Kidney capillary endothelial cell (primary cell): ENCODE results near the gene SLC9B1.
"Not testable (repeated sequence)": the region's sequence is repeated elsewhere in the genome, so short reads cannot be mapped to it uniquely, and the experiment has no call there.

Experiments
- DNase-seq: peaks from one replicate; pipeline ENCODE4 v3.0.0-alpha.2; 2018; ENCODE audit warnings: low spot score

The SLC9B1 gene

DNA sequence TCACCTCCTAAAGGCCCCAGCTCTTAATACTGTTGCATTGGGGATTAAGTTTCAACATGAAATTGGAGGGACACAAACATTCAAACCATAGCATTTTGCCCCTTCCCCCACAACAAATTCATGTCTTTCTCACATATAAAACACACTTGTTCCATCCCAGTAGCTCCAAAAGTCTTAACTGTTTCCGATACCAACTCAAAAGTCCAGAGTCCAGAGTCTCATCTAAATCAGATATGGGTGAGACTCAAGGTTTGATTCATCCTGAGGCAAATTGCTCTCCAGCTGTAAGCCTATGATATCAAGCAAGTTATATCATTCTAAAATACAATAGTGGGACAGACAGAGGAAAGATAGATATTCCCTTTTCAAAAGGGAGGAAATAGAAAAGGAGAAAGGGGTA is 8.7 kb downstream of the SLC9B1 start:
- DNase-seq = no peak

DNA sequence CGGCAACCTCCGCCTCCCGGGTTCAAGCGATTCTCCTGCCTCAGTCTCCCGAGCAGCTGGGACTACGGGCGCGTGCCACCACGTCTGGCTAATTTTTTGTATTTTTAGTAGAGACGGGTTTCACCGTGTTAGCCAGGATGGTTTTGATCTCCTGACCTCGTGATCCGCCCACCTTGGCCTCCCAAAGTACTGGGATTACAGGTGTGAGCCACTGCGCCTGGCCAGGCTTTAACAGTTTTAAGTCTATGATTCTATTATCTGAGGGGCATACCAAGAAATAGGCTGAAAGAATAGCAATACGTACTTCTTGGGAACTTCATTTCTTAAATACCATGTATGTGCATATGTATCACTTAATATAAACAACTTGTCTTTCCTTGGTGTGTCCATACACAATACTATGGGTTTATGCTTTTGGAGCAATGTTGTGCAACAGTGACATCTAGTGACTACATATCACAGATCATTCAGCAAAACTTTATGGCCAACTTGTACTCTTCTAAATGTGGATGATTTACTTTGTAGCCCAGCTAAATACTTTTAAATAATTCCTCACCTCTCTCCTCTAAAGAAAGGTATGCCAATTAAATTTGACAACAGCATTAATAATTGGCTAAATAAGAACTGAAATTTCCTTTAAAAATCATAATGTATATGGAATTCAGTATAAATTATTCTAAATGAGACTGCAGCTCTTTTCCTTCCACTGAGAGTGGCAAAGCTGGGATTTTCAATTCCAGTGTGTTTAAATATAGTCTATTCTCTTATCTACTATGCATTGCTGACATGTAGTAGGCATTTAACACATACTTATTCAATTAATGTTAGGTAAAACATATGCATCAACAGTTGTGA is 10.4 kb downstream of the SLC9B1 start:
- DNase-seq = peak; percentile 75

DNA sequence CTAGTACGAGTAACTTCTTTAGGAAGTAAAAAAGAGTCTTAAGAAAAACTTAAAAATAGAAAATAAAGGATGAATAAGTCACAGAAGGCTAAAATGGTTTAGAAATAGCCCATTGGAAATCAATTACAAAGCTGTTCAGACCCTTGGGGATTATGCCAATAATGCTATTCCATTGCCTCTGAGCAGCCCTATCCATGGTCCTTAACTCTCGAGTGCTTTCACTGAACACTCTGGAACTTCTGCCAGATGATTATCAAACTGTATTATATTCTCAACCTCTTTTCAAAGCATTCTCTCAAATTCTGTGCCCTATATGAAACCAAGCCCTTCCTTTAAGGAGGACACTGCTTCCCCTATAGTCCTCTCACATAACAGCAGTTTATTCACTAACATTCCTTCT is 17.0 kb downstream of the SLC9B1 start:
- DNase-seq = peak; percentile 6

DNA sequence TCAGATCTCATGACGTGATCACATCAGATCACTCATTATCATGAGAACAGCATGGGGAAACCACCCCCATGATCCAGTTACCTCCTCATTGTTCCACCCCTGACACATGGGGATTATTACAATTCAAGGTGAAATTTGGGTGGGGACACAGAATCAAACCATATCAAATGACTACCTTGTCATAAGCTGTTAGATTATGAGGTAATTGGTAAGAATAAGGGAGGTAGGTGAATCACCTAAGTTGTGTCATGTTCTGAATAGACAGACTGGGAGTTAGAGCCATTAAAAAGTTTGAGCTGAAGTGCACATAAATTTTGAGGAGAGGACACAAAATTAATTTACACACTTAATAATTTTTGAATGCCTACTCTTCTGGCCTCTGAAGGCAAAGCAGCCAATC is 24.7 kb downstream of the SLC9B1 start:
- no peak for DNase-seq

GRCh38 chr4:102993985-102994384 is 25.5 kb downstream of the SLC9B1 start:
- not testable (repeated sequence) for DNase-seq

- DNase-seq = no peak
These were observed 31.0 kb downstream of the SLC9B1 start for GRCh38 chr4:102988429-102989020.

- DNase-seq = no peak
These were observed 38.5 kb downstream of the SLC9B1 start for GRCh38 chr4:102981005-102981404.

- not testable (repeated sequence) for DNase-seq
These were observed 57.7 kb downstream of the SLC9B1 start for GRCh38 chr4:102961813-102962212.

DNA sequence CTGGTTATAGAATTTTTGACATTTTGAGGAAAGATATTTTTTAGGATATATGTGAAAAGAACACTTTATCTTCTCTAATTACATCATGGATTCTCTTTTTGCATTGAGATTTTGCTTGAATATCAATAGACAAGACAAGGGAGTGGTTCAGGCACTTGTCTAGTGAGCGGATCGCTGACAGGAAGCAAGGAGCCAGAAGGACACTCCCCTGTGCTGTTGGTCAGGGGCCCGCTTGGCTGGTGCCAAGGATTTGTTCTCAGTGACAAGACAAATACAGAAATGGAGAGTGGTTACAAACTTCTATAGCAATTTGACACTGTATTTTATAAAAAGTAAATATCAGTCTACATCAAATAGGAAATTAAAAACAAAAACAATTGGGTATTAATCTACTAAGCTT is 60.0 kb downstream of the SLC9B1 start:
- DNase-seq = no peak

- DNase-seq = no peak
These were observed 74.4 kb downstream of the SLC9B1 start for GRCh38 chr4:102945066-102945465.

DNA sequence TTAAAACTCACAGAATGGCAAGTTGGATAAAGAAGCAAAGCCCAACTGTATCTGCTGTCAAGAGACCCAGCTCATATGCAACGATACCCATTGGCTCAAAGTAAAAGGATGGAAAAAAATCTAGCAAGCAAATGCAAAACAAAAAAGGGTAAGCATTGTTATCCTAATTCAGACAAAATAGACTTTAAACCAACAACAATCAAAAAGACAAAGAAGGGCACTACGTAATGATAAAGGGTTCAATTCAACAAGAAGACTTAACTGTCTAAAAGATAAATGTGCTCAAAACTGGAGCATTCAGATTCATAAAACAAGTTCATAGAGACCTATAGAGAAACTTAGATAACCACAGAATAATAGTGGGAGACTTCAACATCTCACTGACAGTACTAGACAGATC is 81.4 kb downstream of the SLC9B1 start:
- not testable (repeated sequence) for DNase-seq

DNA sequence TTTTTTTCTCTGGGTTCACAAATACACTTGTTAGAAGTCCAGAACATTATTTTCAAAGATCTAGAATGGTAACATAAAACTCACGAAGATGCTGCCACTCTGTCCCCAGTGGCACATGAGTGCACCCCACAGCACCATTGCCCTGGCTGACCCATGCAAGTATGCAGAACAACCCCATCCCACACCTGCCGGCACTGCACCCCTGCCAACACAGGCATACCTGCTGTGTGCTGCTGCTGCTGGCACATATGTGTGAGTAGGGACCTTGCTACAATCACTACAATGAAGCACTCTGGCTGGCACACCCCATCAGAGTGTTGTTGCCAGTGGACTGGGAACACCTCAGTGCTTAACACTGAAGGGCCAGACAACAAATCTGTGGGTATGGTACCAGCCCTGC is 83.8 kb downstream of the SLC9B1 start:
- DNase-seq = no peak

DNA sequence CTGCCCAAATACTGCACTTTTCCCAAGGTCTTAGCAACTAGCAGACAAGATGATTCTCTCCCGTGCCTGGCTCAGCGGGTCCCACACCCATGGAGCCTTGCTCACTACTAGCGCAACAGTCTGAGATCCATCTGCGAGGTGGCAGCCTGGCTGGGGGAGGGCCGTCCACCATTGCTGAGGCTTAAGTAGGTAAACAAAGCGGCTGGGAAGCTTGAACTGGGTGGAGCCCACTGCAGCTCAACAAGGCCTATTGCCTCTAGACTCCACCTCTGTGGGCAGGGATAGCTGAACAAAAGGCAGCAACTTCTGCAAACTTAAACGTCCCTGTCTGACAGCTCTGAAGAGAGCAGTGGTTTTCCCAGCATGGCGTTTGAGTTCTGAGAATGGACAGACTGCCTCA is 99.8 kb downstream of the SLC9B1 start:
- DNase-seq = not testable (repeated sequence)

GRCh38 chr4:102918859-102919258 is 100.6 kb downstream of the SLC9B1 start:
- no peak for DNase-seq

DNA sequence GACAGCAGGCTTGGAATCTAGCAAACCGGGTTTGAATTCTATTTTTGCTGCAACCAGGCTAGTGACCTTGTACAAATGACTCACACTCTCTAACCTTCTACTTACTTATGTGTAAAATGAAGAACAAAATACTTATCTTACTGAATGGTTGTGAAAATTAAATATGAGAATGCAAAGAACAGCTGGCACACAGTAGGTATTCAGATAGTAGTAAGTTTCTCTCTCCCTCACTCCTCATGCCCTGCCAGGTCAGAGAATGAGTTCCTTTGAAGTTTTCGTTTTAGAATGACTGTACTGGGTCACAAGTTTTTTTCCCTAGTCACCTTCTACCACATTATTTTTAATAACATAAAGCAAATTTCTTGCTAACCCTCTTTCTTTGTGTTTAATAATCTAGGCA is 117.7 kb downstream of the SLC9B1 start:
- DNase-seq = no peak

DNA sequence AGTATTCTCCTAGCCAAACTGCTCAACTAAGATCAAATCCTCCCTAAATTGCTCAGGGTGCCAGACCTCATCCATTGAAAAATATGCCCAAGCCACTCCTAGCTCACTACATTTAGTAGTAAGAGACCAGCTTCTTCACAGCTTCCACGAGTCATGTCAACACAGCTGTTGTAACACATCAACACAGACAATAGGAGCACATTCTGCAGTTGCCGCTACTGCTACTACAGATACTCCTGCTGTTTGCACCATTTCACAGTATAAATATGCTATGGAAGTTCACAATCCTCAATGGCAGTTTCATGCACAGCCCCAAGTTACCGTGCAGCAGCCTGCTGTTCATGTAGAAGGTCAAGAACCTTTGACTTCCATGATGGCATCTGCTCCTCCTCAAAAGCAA is 121.9 kb downstream of the SLC9B1 start:
- not testable (repeated sequence) for DNase-seq

DNA sequence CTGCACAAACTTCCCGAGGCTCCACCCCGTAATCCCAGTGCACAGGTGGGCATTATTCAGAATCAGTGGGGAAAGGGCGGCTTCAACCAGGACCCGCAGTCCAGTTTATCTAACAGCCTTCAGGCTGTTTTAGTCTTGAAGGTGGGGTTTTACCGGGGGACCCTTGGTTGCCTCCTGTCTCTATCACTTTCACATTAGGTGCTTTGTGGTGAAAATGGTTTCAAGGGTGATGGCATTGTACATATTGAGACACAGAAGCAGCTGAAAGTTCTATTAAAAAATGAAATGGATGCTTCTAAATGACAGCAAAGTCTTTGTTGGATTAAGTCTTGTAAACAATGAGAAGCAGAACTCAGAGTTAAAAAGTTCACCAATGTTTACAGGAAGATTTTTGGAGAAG is 123.0 kb downstream of the SLC9B1 start:
- DNase-seq = not testable (repeated sequence)

DNA sequence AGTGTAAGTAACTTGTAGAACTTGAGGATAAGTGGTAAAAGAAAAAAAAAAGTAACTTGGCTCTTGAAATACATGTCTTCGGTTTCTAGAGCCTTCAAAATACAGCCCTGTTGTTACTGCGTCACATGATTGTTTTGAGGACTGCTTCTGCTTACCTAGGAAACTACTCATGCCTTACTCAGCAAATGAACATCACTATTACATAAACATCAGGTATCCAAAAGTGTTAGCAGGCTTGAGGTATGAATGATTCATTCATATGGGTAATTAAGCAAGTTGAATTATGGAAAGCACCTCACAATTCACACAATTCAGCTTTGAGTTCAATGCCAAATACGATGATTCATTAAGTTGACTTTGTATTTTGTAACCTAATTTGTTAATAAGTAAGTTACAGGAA is 129.6 kb downstream of the SLC9B1 start:
- DNase-seq = not testable (repeated sequence)

DNA sequence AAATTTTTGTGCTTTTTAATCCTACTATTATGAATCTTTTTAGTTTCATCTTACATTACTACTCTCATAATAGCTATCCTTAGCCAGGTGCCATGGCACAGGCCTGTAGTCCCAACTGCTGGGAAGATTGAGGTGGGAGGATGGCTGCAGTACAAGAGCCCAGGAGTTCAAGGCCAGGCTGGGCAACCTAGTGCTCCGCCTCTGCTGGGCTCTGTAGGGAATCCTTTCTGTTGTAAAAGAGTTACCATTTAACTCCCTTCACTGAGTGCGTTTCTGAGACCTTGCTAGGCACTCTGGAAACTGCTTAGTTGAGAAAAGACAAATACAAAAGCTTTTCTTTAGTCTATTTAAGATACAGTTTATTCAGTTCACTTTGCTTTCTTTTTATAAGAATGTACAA is 130.9 kb downstream of the SLC9B1 start:
- not testable (repeated sequence) for DNase-seq

GRCh38 chr4:102883278-102883677 is 136.2 kb downstream of the SLC9B1 start:
- DNase-seq = no peak

- DNase-seq = no peak
These were observed 138.2 kb downstream of the SLC9B1 start for GRCh38 chr4:102881343-102881742.

DNA sequence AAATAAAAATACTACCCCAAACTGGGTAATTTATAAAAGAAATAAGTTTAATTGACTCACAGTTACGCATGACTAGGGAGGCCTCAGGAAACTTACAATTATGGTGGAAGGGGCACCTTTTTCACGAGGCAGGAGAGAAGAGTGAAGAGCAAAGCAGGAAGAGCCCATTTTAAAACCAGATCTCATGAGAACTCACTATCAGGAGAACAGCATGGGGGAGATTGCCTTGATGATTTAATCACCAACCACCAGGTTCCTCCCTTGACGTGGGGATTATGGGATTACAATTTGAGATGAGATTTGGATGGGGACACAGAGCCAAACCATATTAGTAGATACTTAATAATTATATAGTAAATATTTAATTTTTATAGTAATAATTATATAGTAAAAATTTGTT is 140.6 kb downstream of the SLC9B1 start:
- no peak for DNase-seq

DNA sequence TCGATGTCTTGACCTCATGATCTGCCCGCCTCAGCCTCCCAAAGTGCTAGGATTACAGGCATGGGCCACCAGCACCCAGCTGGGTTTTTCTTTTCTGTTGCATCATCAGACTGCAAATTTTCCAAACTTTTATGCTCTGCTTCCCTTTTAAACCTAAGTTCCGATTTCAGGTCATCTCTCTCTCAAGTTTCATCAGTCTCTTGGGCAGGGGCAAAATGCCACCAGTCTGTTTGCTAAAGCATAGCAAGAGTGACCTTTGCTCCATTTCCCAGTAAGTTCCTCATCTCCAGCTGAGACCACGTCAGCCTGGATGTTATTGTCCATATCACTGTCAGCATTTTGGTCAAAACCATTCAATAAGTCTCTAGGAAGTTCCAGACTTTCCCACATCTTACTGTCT is 141.2 kb downstream of the SLC9B1 start:
- DNase-seq = not testable (repeated sequence)
